PC-9 (cell line): Measurements from ENCODE around the gene HES2. TPM values are rescaled to one million over a fixed set of nuclear protein-coding genes. Genes with fewer than 3 reads are reported as not detected.

Source experiments
- BruUV-seq: library from RNA; stranded (reverse); fragments of 400-500 nt; replicated peaks from 2 replicates; lab custom pipeline; 2021; lab: Mats Ljungman, UMichigan
- CTCF ChIA-PET: fragments of 300-600 bp; sonication (Branson Sonifier 250); formaldehyde crosslinking; loops from one replicate; lab custom pipeline; 2022; ENCODE audit warnings: antibody characterized with exemption; lab: Charles Lee
- POLR2A ChIA-PET: fragments of 300-600 bp; sonication (Branson Sonifier 250); formaldehyde crosslinking; loops from one replicate; lab custom pipeline; 2022; ENCODE audit warnings: antibody characterized with exemption; ENCODE audit not compliant: unreplicated experiment; lab: Charles Lee
- DNase-seq, 2 experiments: peaks; one replicate each; pipeline versions ENCODE4 v3.0.0 to v3.0.0-alpha.2; 2015 to 2022; ENCODE audit warnings: mixed read lengths in 1 of 2
- H2AFZ ChIP-seq: fragments of 200-600 bp; sonication (generic); 2 replicates; pipeline ENCODE4 v1.8.1; 2017; ENCODE audit warnings: antibody characterized with exemption
- H3F3A ChIP-seq: fragments of 200-600 bp; sonication (generic); 2 replicates; pipeline ENCODE4 v1.8.1; 2017; ENCODE audit warnings: antibody characterized with exemption, mild to moderate bottlenecking, low read depth; ENCODE audit not compliant: insufficient read depth
- H3K27ac ChIP-seq: fragments of 200-600 bp; sonication (generic); 2 replicates; pipeline ENCODE4 v1.6.1; 2016; ENCODE audit warnings: mixed run types
- H3K27me3 ChIP-seq: fragments of 200-600 bp; sonication (generic); 2 replicates; pipeline ENCODE4 v1.6.1; 2016; ENCODE audit warnings: low read depth, mixed run types; ENCODE audit not compliant: insufficient read depth
- H3K36me3 ChIP-seq: fragments of 200-600 bp; sonication (generic); 2 replicates; pipeline ENCODE4 v1.6.1; 2016; ENCODE audit warnings: low read depth, mixed run types
- H3K4me1 ChIP-seq: fragments of 200-600 bp; sonication (generic); replicated peaks from 2 replicates; pipeline ENCODE4 v1.6.1; 2016; ENCODE audit warnings: mixed run types; ENCODE audit not compliant: insufficient read depth
- H3K4me2 ChIP-seq: fragments of 200-600 bp; sonication (generic); 2 replicates; pipeline ENCODE4 v1.6.1; 2017; ENCODE audit warnings: mixed run types
- H3K4me3 ChIP-seq: fragments of 200-600 bp; sonication (generic); 2 replicates; pipeline ENCODE4 v1.6.1; 2016; ENCODE audit warnings: mixed run types
- H3K79me2 ChIP-seq: fragments of 200-600 bp; sonication (generic); 2 replicates; pipeline ENCODE4 v1.6.1; 2017; ENCODE audit warnings: low read depth, mixed run types
- H3K9me2 ChIP-seq: fragments of 200-600 bp; sonication (generic); 2 replicates; pipeline ENCODE4 v1.8.1; 2017; ENCODE audit warnings: mild to moderate bottlenecking; ENCODE audit not compliant: insufficient read depth
- H3K9me3 ChIP-seq: fragments of 200-600 bp; sonication (generic); 2 replicates; pipeline ENCODE4 v1.8.1; 2016; ENCODE audit warnings: low read depth; ENCODE audit not compliant: insufficient read depth
- H4K20me1 ChIP-seq: fragments of 200-600 bp; sonication (generic); 2 replicates; pipeline ENCODE4 v1.8.1; 2017; ENCODE audit not compliant: insufficient read depth
- CTCF ChIP-seq: fragments of 200-600 bp; sonication (generic); conservative IDR thresholded peaks from 2 replicates; pipeline ENCODE4 v1.6.1; 2017; ENCODE audit warnings: mixed run types, antibody characterized with exemption, mild to moderate bottlenecking, moderate library complexity
- EZH2 ChIP-seq: fragments of 200-600 bp; sonication (generic); IDR thresholded peaks from 2 replicates; pipeline ENCODE4 v1.8.0; 2017; ENCODE audit warnings: antibody characterized with exemption, low read depth
- intact Hi-C: fragments of 100-400 bp; cut with micrococcal nuclease; formaldehyde crosslinking; loops from one replicate; pipeline ENCODE4 v1.10.0; 2022; ENCODE audit not compliant: unreplicated experiment
- total RNA-seq: library from RNA; stranded (reverse); gene quantifications from 2 replicates; pipeline ENCODE4 v1.2.3, GENCODE V29; 2021

Gene HES2
- total RNA-seq, 1 experiment from 2014 or later: 2.1 TPM

- Histone ChIP-seq H3K4me3 (no peak overlapping the region), H3K27me3 (peaks cover 8% of the 10 kb centered on the region; the same call in 1 of the 2 replicates), H2AFZ (no peak overlapping the region), H3K9me3 (no peaks in the 10 kb centered on the region), H3K4me1 (peaks cover 22% of the 10 kb centered on the region), H3K27ac (no peak overlapping the region), H3F3A (no peaks in the 10 kb centered on the region; the same call in 1 of the 2 replicates), H3K36me3 (no peaks in the 10 kb centered on the region), H4K20me1 (no peaks in the 10 kb centered on the region), H3K4me2 (peak overlapping the region; percentile 17; the same call in 1 of the 2 replicates), H3K9me2 (no peaks in the 10 kb centered on the region), H3K79me2 (no peaks in the 10 kb centered on the region)
- intact Hi-C loops: loop anchor here (1.0 kb wide), 1 partner anchor 14 kb away; no protein-coding TSS in a partner anchor
- POLR2A ChIA-PET: interaction anchor here (0.6 to 1.4 kb wide), 4 partner anchors 8 to 68 kb away, joined by 5 to 7 read pairs (median 6); partner anchors contain the start of gene PLEKHG5
- CTCF ChIA-PET: interaction anchor here (0.6 to 1.9 kb wide), 7 partner anchors 9 to 177 kb away, joined by 3 to 18 read pairs (median 5); no protein-coding TSS in a partner anchor
- peak; percentile 80 to 94 for DNase-seq
- TF ChIP-seq EZH2: no peak
- TF ChIP-seq CTCF: peak; percentile 75
- no TSS peak for BruUV-seq
Measured at GRCh38 chr1:6423321-6423999, 3.7 kb upstream of the HES2 start.

- H3K27ac ChIP-seq: no peak overlapping the region
- H3K4me2 ChIP-seq: no peak overlapping the region
- H2AFZ ChIP-seq: no peak overlapping the region
- peaks cover 6% of the 10 kb centered on the region; the same call in 1 of the 2 replicates for H3K4me1 ChIP-seq
- no peaks in the 10 kb centered on the region for H4K20me1 ChIP-seq
- H3F3A ChIP-seq: no peaks in the 10 kb centered on the region; the same call in 1 of the 2 replicates
- peaks cover 8% of the 10 kb centered on the region; the same call in 1 of the 2 replicates for H3K27me3 ChIP-seq
- H3K4me3 ChIP-seq: no peak overlapping the region
- H3K9me2 ChIP-seq: no peaks in the 10 kb centered on the region
- intact Hi-C loops: no loop called here
- no peaks in the 10 kb centered on the region for H3K36me3 ChIP-seq
- ChIA-PET CTCF (interaction anchor here (0.9 kb wide), 1 partner anchor 19 kb away, joined by 3 read pairs; no protein-coding TSS in a partner anchor), POLR2A (no interaction called here)
- H3K9me3 ChIP-seq: no peaks in the 10 kb centered on the region
- no peak for DNase-seq
- BruUV-seq: no TSS peak
- no peaks in the 10 kb centered on the region for H3K79me2 ChIP-seq
- TF ChIP-seq EZH2: no peak
- TF ChIP-seq CTCF: no peak
Measured at GRCh38 chr1:6421266-6421665, 1.5 kb upstream of the HES2 start.

GRCh38 chr1:6420454-6421042, 829 bp upstream of the HES2 start:
- Histone ChIP-seq H3K4me3 (no peak overlapping the region), H4K20me1 (no peaks in the 10 kb centered on the region), H3K27ac (no peak overlapping the region), H3K9me2 (no peaks in the 10 kb centered on the region), H3F3A (no peaks in the 10 kb centered on the region; the same call in 1 of the 2 replicates), H3K79me2 (no peaks in the 10 kb centered on the region), H2AFZ (no peak overlapping the region), H3K4me1 (peaks cover 12% of the 10 kb centered on the region), H3K4me2 (peak overlapping the region; percentile 75; the same call in 1 of the 2 replicates), H3K27me3 (peaks cover 8% of the 10 kb centered on the region; the same call in 1 of the 2 replicates), H3K36me3 (no peaks in the 10 kb centered on the region), H3K9me3 (no peaks in the 10 kb centered on the region)
- intact Hi-C loops: no loop called here
- DNase-seq: no peak
- CTCF ChIA-PET: interaction anchor here (1.0 kb wide), 1 partner anchor 51 kb away, joined by 6 read pairs; no protein-coding TSS in a partner anchor
- POLR2A ChIA-PET: interaction anchor here (0.5 kb wide), 1 partner anchor 48 kb away, joined by 6 read pairs; no protein-coding TSS in a partner anchor
- TF ChIP-seq EZH2 (no peak), CTCF (no peak)
- no TSS peak for BruUV-seq
